Nasal cavity respiratory epithelium epithelial cell of viscerocranial mucosa (primary cell): Measurements from ENCODE around the gene STARD9. TPM values are rescaled to one million over a fixed set of nuclear protein-coding genes. Genes with fewer than 3 reads are reported as not detected.

Source experiments
- total RNA-seq: library from RNA; depleted of rRNA; stranded (reverse); fragments of >200 nt; gene quantifications from 2 replicates; pipeline ENCODE4 v1.2.3, GENCODE V29; 2014

STARD9 gene
- 0.34 and 1.9 TPM in 2 replicates for total RNA-seq

GRCh38 chr15:42575188-42576039, at the start of gene STARD9:
Gene STARD9, plus strand, starts transcription at chr15:42575606. Its CDS starts 110 bp downstream, at chr15:42575716.

GRCh38 chr15:42548249-42549031, 27.0 kb upstream of the STARD9 start, which contains the start of the genes HAUS2 and LRRC57:
Gene HAUS2, plus strand, starts transcription at chr15:42548838. Its CDS starts 35 bp downstream, at chr15:42548873.
Gene LRRC57, minus strand, starts transcription at chr15:42548793. Its CDS starts 359 bp downstream, at chr15:42548434.

GRCh38 chr15:42736793-42737528, 161.6 kb downstream of the STARD9 start, which contains the start of gene CDAN1:
Gene CDAN1, minus strand, starts transcription at chr15:42737128. Its CDS starts 26 bp downstream, at chr15:42737102.

Other genes with a start within 250 kb of the STARD9 start
- gene CAPN3, start 216.1 kb upstream of the STARD9 start, total RNA-seq, result 0.68 and 4.6 TPM in 2 replicates
- gene ZNF106, start 84.5 kb upstream of the STARD9 start, total RNA-seq, result 47.8 and 53.2 TPM in 2 replicates
- 46.8 and 62.5 TPM in 2 replicates for gene SNAP23, start 80.0 kb upstream of the STARD9 start, total RNA-seq
- 25.6 and 30.2 TPM in 2 replicates for gene LRRC57, start 26.8 kb upstream of the STARD9 start, total RNA-seq
- 22.9 and 28.0 TPM in 2 replicates for gene HAUS2, start 26.8 kb upstream of the STARD9 start, total RNA-seq
- 9.2 and 9.8 TPM in 2 replicates for gene CDAN1, start 161.5 kb downstream of the STARD9 start, total RNA-seq